Muscle of leg (tissue), 11 donors: ENCODE results near the gene BCL11B. TPM values are rescaled to one million over a fixed set of nuclear protein-coding genes. Genes with fewer than 3 reads are reported as not detected.

Experiments
- DNase-seq: peaks from one replicate; pipeline ENCODE4 v3.0.0; 2013
- H3K27ac ChIP-seq: one replicate; pipeline ENCODE4 v1.5.1; 2013; ENCODE audit warnings: mild to moderate bottlenecking, low read length, control low read depth
- H3K27me3 ChIP-seq: one replicate; pipeline ENCODE4 v1.6.1; 2013; ENCODE audit warnings: low read length; ENCODE audit not compliant: control insufficient read depth, insufficient read depth
- H3K36me3 ChIP-seq: one replicate; pipeline ENCODE4 v1.6.1; 2013; ENCODE audit warnings: low read length; ENCODE audit not compliant: control insufficient read depth, insufficient read depth
- H3K4me1 ChIP-seq: one replicate; pipeline ENCODE4 v1.6.1; 2013; ENCODE audit warnings: low read length; ENCODE audit not compliant: control insufficient read depth, insufficient read depth
- H3K4me3 ChIP-seq: one replicate; pipeline ENCODE4 v1.5.1; 2013; ENCODE audit warnings: low read length, control low read depth
- H3K9me3 ChIP-seq: replicated peaks from 2 replicates; pipeline ENCODE4 v1.6.1; 2013; ENCODE audit warnings: low read depth, low read length; ENCODE audit not compliant: control insufficient read depth
- WGBS: methylation state at CpG from one replicate; pipeline ENCODE4 v1.1.5; 2013; ENCODE audit warnings: missing lambda C conversion rate; ENCODE audit not compliant: insufficient coverage; 5-methylcytosine and 5-hydroxymethylcytosine counted together
- polyA plus RNA-seq, 8 donors: library from polyadenylated mRNA; unstranded; fragments of 120-200 nt; gene quantifications; one replicate each; pipeline versions ENCODE4 v1.2.1 to v1.2.3, GENCODE V29; 2013; ENCODE audit warnings: inconsistent platforms in 1 of 8, low replicate concordance in 1 of 8; ENCODE audit not compliant: insufficient read length in 8 of 8, insufficient read depth in 1 of 8
- total RNA-seq: library from RNA; stranded (reverse); fragments of 120-200 nt; gene quantifications from one replicate; pipeline ENCODE4 v1.2.4, GENCODE V29; 2013

BCL11B gene
- total and polyA plus RNA-seq, 9 donors, result 0.89 to 6.3 (median 1.4) TPM

- Histone ChIP-seq H3K36me3 (no peaks in the 10 kb centered on the region), H3K27me3 (peaks cover 18% of the 10 kb centered on the region), H3K27ac (no peak overlapping the region), H3K4me1 (no peaks in the 10 kb centered on the region), H3K4me3 (no peak overlapping the region), H3K9me3 (no peaks in the 10 kb centered on the region)
- no peak for DNase-seq
- WGBS, result 79% methylated on average over 19 of the region's 22 CpGs
Measured at GRCh38 chr14:99148861-99149610, 123.0 kb downstream of the BCL11B start.

GRCh38 chr14:99148131-99148530 lies 123.9 kb downstream of the BCL11B start:
- H3K27ac ChIP-seq, result no peak overlapping the region
- peaks cover 18% of the 10 kb centered on the region for H3K27me3 ChIP-seq
- no peaks in the 10 kb centered on the region for H3K4me1 ChIP-seq
- H3K36me3 ChIP-seq, result no peaks in the 10 kb centered on the region
- no peak for DNase-seq
- WGBS, result 82% methylated on average over 8 of the region's 8 CpGs
- no peaks in the 10 kb centered on the region for H3K9me3 ChIP-seq
- H3K4me3 ChIP-seq, result no peak overlapping the region

GRCh38 chr14:99147366-99147740 lies 124.6 kb downstream of the BCL11B start:
- no peak for DNase-seq
- Histone ChIP-seq H3K4me3 (no peak overlapping the region), H3K9me3 (no peaks in the 10 kb centered on the region), H3K27me3 (peaks cover 18% of the 10 kb centered on the region), H3K36me3 (no peaks in the 10 kb centered on the region), H3K4me1 (no peaks in the 10 kb centered on the region), H3K27ac (no peak overlapping the region)
- WGBS, result 62% methylated on average over 4 of the region's 5 CpGs

- Histone ChIP-seq H3K4me1 (no peaks in the 10 kb centered on the region), H3K9me3 (no peaks in the 10 kb centered on the region), H3K36me3 (no peaks in the 10 kb centered on the region), H3K4me3 (no peak overlapping the region), H3K27ac (no peak overlapping the region), H3K27me3 (peaks cover 18% of the 10 kb centered on the region)
- no peak for DNase-seq
- 53% methylated on average over 23 of the region's 27 CpGs for WGBS
Measured at GRCh38 chr14:99146616-99147365, 125.2 kb downstream of the BCL11B start.

GRCh38 chr14:99145307-99145706 lies 126.7 kb downstream of the BCL11B start:
- H3K4me3 ChIP-seq, result no peak overlapping the region
- no peaks in the 10 kb centered on the region for H3K4me1 ChIP-seq
- WGBS, result 94% methylated on average over 3 of the region's 4 CpGs
- H3K36me3 ChIP-seq, result no peaks in the 10 kb centered on the region
- no peak for DNase-seq
- peaks cover 18% of the 10 kb centered on the region for H3K27me3 ChIP-seq
- H3K27ac ChIP-seq, result no peak overlapping the region
- no peaks in the 10 kb centered on the region for H3K9me3 ChIP-seq

- H3K4me3 ChIP-seq, result no peak overlapping the region
- H3K36me3 ChIP-seq, result no peaks in the 10 kb centered on the region
- H3K27me3 ChIP-seq, result peaks cover 14% of the 10 kb centered on the region
- no peak for DNase-seq
- H3K9me3 ChIP-seq, result no peaks in the 10 kb centered on the region
- H3K27ac ChIP-seq, result no peak overlapping the region
- 62% methylated on average over 4 of the region's 4 CpGs for WGBS
- H3K4me1 ChIP-seq, result no peaks in the 10 kb centered on the region
Measured at GRCh38 chr14:99143793-99144192, 128.2 kb downstream of the BCL11B start.

GRCh38 chr14:99143126-99143525 lies 128.9 kb downstream of the BCL11B start:
- whole genome bisulfite sequencing, result 46% methylated on average over 2 of the region's 2 CpGs
- Histone ChIP-seq H3K27ac (no peak overlapping the region), H3K36me3 (no peaks in the 10 kb centered on the region), H3K9me3 (no peaks in the 10 kb centered on the region), H3K4me3 (no peak overlapping the region), H3K4me1 (no peaks in the 10 kb centered on the region), H3K27me3 (peaks cover 13% of the 10 kb centered on the region)
- no peak for DNase-seq

GRCh38 chr14:99141236-99141635 lies 130.8 kb downstream of the BCL11B start:
- Histone ChIP-seq H3K27me3 (peaks cover 7% of the 10 kb centered on the region), H3K9me3 (no peaks in the 10 kb centered on the region), H3K27ac (no peak overlapping the region), H3K4me3 (no peak overlapping the region), H3K36me3 (no peaks in the 10 kb centered on the region), H3K4me1 (no peaks in the 10 kb centered on the region)
- WGBS, result 77% methylated on average over 5 of the region's 7 CpGs
- no peak for DNase-seq

- 85% methylated on average over 15 of the region's 16 CpGs for WGBS
- Histone ChIP-seq H3K4me3 (no peak overlapping the region), H3K27me3 (peaks cover 3% of the 10 kb centered on the region), H3K9me3 (no peaks in the 10 kb centered on the region), H3K4me1 (no peaks in the 10 kb centered on the region), H3K36me3 (no peaks in the 10 kb centered on the region), H3K27ac (no peak overlapping the region)
- no peak for DNase-seq
Measured at GRCh38 chr14:99138999-99139865, 132.8 kb downstream of the BCL11B start.
